GM19023 (cell line): ENCODE results near the gene UCN3.
"Not testable (repeated sequence)": the region's sequence is repeated elsewhere in the genome, so short reads cannot be mapped to it uniquely, and the experiment has no call there.

Source experiments
- ATAC-seq: cut with Tn5 transposase; IDR thresholded peaks from one replicate; pipeline ENCODE4 v1.9.1; 2021; ENCODE audit warnings: mild to moderate bottlenecking, moderate library complexity; ENCODE audit not compliant: unreplicated experiment

Gene UCN3

DNA sequence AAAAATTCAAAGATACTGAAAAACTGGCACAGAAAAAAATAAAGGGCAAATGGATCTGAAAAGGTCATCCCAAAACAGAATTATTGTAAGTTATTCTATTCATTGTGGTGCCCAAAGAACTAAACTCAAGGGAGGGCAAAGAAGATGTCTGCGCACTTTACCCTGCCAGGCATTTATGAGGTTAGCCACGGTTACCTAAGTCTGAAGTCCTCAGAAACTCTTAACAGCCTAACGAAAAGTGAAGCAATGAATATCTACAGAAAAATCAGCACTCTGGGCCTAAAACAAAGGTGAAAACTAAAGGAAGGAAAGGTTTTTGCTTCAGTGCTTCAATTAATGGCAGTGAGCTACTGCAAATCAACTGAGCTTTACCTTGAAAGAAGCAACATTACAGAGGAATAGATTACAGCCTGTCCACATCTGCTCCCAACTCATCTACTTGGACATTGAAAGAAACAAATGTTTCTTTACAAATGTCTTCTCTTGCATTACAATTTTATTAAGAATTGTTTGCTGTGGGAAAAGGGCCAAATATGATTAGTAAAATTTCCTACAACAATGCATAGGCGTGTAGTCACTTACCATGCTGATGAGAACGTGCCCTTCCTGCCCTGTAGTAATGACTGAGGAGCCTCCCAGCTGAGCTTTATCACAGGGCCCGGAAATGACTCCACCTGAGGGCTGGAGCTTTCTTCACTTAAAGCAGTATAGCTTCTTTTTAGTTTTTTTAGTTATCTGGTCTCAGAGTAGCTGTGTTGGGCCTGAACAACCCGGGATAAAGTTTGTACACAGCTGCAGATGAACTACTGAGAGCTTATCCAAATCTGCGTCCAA, 39.7 kb downstream of the UCN3 start, which contains the start of gene TUBAL3:
Gene TUBAL3, minus strand, starts transcription at position 621 of the 834 bp plus-strand sequence. Its CDS starts 36 bp downstream, at position 585.
- no peak for ATAC-seq

DNA sequence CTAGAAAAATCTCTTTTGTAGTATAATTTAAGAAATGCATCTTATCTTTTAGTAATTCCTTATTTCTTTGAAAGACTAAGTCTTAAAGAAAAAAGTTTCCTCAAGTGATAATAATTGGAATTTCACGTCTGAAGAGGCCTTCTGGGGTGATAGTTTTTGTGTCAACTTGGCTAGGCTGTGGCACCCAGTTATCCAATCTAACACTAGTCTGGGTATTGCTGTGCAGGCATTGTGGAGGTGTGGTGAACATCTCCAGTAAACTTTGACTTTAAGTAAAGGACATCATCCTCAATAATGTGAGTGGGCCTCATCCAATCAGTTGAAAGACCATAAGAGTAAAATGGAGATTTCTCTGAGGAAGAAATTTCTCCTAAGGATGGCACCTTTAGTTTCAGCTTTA, 42.2 kb downstream of the UCN3 start:
- ATAC-seq: no peak

DNA sequence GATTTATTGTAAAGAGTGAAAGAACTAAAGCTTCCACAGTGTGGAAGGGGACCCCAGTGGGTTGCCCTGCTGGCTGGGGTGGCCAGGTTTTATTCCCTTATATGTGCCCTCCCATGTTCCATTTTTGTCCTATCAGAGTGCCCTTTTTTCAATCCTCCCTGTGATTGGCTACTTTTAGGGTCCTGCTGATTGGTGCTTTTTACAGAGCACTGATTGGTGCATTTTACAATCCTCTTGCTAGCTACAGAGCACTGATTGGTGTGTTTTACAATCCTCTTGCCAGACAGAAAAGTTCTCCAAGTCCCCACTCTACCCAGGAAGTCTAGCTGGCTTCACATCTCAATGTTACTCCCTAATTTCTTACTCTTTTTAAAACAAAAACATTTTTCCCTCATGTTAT, 46.0 kb downstream of the UCN3 start:
- not testable (repeated sequence) for ATAC-seq

DNA sequence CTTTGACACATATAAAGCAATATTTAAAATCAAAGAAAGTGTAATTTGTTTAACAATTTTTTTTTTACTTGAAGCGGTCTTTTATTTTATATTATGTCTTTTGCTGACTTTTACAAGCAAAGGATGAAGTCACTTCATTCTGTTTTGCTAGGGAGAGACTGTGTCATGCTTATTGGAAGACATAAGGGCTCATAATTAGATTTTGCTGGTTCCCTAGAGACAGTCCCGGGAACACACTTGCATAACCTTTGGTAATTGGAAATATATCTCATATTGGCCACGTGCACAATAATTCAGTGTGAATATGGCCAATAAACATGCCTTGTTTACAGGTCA, 47.1 kb downstream of the UCN3 start:
- ATAC-seq: peak; percentile 5

DNA sequence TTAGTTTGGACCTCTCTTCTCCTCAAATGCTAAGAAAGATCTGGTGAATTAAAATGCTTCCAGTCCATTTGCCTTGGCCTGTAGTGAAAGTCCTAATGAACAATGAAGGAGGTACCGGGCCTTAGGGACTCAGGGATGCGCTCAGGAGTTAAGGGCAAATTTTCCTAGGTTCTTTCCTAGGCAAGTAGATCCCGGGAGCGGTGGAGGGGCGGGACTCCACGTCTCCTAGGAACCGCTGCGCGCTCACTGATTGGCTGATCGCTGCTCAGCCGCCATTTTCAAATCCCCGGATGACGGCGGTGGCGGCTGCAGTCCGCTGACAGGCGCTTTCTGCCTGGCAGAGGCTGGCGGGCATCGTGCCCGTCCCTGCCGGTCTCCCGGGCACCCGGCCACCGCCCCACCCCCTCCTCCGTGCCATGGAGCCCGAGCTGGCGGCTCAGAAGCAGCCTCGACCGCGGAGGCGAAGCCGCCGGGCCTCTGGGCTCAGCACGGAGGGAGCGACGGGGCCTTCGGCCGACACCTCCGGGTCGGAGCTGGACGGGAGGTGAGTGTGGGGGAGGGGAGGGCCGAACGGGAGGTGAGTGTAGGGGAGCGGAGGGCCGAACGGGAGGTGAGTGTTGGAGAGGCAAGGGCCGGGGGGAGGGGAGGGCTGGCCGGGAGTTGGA, 47.6 kb downstream of the UCN3 start, which contains the start of gene NET1:
Gene NET1, plus strand, starts transcription at position 281 of the 665 bp plus-strand sequence. Its CDS starts 136 bp downstream, at position 417.
- peak; percentile 97 for ATAC-seq

DNA sequence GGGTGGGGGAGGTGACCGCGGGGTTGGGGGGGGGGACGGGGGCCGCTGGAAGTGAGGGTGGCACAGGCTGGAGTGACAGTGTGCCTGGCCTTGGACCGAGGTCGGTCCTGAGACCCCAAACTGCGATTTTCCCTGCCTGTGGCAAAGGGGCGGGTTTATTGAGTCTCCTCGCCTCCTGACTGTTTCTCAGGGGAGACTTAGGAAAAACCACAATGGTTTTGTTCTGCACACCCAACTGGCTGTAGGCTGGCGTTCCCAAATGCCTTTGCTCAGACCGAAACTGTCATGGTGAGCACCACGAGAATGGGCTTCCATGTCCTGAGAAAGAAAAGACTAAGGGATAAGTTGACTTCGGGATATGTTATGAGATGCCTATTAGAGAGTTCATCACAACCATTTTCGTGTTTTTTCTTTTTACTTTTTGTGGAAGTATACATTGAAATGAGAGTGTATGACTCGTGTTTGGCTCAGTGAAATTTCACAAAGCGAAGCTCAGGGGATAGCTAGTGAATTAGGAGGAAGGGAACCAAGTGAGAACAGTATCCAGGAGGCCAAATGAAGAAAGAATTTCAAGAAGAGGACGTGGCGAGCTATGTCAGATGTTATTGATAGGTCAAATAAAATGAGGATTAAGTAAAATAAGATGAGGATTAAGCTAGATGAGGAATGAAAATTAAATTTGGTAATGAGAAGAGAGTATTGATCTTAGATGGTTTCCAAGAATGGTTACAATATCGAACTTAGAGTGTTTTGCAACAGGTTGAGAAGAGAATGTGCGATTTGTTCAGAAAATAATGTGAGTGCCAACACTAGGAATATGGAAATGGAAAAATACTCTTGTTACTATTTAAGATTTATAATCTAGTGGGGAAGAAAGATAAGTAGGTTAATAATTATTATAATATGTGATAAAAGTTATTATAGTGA, 48.5 kb downstream of the UCN3 start:
- no peak for ATAC-seq

DNA sequence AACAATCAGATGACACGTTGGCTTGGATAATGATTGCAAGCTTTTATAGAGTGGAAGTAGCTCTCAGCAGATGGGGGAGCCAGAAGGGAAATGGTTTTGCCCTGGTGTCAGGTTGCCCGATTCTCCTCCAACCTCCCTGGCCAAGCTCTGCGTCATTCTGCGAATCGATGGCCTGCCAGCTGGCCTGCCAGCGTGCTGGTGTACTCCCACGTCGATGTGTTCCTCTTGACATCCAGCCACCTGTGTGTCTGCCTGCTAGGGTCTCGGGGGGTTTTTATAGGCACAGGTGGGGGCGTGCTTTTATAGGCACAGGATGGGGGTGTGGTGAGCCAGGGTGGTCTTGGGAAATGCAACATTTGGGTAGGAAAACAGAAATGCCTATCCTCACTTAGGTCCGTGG, 52.2 kb downstream of the UCN3 start:
- ATAC-seq: no peak

DNA sequence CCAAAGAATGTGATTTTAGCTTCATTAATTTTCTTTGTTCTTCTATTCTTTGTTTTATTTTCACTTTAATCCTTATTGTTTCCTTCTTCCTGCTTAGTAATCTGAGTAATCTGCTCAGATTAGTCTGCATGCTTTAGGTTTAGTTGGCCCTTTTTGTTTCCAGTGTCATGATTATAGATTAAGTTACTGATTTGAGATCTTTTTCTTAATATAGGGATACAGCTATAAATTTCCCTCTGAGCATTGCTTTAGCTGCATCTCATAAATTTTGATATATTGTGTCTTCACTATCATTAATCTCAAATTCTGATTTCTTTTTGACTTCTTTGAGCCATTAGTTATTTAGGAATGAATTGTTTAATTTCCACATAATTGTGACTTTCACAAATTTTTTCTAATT, 53.8 kb downstream of the UCN3 start:
- ATAC-seq: no peak

DNA sequence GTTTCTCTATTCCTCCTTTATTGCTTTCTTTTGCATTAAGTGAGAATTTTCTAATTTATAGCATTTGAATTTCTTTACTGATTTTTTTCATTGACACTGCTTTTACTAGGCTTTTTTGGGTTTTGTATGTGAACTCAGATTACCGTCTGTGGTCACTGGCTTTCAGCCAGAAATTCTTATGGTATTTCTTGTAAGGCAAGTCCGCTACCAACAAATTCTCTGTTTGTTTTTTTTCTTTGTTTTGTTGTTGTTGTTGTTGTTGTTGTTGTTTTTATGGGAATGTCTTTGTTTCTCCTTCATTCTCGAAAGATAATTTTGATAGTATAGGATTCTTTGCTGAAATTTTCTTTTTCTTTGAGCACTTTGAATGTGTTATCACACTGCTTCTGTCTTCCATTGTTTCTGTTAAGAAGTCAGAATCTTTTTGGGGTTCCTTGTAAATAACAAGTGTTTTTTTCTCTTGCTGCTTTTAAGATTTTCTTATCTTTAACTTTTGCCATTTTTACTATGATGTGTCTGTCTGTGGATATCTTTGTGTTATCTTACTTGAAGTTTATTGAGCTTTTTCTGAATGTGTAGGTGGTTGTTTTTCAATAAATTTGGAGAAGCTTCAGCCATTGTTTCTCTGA, 54.8 kb downstream of the UCN3 start:
- no peak for ATAC-seq

DNA sequence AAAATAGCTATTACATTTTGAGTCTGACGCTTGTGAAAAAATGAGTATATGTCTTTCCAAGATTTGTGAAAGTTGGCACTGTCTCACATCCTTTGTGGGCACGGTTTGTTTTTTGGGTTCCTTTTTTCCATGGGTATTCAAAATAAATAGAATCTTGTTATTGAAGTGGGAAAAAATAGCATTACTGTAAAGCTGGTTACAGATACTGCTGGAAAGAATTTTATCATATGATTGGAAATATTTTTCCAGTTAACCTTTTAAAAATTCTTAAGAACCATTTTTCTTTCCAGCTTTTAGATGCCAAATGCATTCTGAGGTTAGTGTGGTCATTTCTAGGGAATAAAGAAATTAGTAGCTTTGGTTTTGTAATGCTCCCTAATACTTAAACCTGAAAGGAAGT, 59.0 kb downstream of the UCN3 start:
- ATAC-seq: no peak
